ENCODE results near the gene UGT1A3. TPM values are rescaled to one million over a fixed set of nuclear protein-coding genes. Genes with fewer than 3 reads are reported as not detected.

The UGT1A3 gene
- total RNA-seq, 1 donor from 2014 or later: not detected

GRCh38 chr2:233761040-233761769 lies 32.4 kb downstream of the UGT1A3 start:
- no peak overlapping the region for H3K27ac Mint-ChIP-seq
- ATAC-seq (ENCODE audit: low read depth) (no peak), DNase-seq (no peak)
- ChIA-PET CTCF (no interaction called here), POLR2A (no interaction called here)
- intact Hi-C loops (cut with micrococcal nuclease): no loop called here
- H3K36me3 Mint-ChIP-seq (ENCODE audit: low read depth): no peaks in the 10 kb centered on the region
- TF ChIP-seq CTCF (IDR thresholded peaks at IDR 0.05): no peak
- no peak overlapping the region for H3K4me3 Mint-ChIP-seq
- H3K9me3 Mint-ChIP-seq: no peaks in the 10 kb centered on the region
- no peaks in the 10 kb centered on the region for H3K4me1 Mint-ChIP-seq
- peaks cover 18% of the 10 kb centered on the region for H3K27me3 Mint-ChIP-seq

GRCh38 chr2:233764264-233764663 lies 35.4 kb downstream of the UGT1A3 start:
- intact Hi-C loops (cut with micrococcal nuclease): no loop called here
- CTCF ChIA-PET: no interaction called here
- DNase-seq (no peak), ATAC-seq (ENCODE audit: low read depth) (no peak)
- TF ChIP-seq CTCF (IDR thresholded peaks at IDR 0.05): no peak
- Mint-ChIP-seq H3K27ac (no peak overlapping the region), H3K4me3 (no peak overlapping the region), H3K27me3 (peaks cover 18% of the 10 kb centered on the region), H3K36me3 (ENCODE audit: low read depth) (no peaks in the 10 kb centered on the region), H3K4me1 (no peaks in the 10 kb centered on the region), H3K9me3 (no peaks in the 10 kb centered on the region)
- POLR2A ChIA-PET: no interaction called here

GRCh38 chr2:233764761-233765160 lies 35.9 kb downstream of the UGT1A3 start:
- ATAC-seq (ENCODE audit: low read depth) (no peak), DNase-seq (no peak)
- CTCF ChIA-PET: no interaction called here
- no peak overlapping the region for H3K4me3 Mint-ChIP-seq
- H3K36me3 Mint-ChIP-seq (ENCODE audit: low read depth): no peaks in the 10 kb centered on the region
- H3K27me3 Mint-ChIP-seq: peaks cover 21% of the 10 kb centered on the region
- H3K9me3 Mint-ChIP-seq: no peaks in the 10 kb centered on the region
- H3K4me1 Mint-ChIP-seq: no peaks in the 10 kb centered on the region
- H3K27ac Mint-ChIP-seq: no peak overlapping the region
- intact Hi-C loops (cut with micrococcal nuclease): no loop called here
- POLR2A ChIA-PET: no interaction called here
- no peak for TF ChIP-seq CTCF (IDR thresholded peaks at IDR 0.05)

GRCh38 chr2:233766416-233766815 lies 37.6 kb downstream of the UGT1A3 start:
- Mint-ChIP-seq H3K9me3 (no peaks in the 10 kb centered on the region), H3K4me3 (no peak overlapping the region), H3K4me1 (no peaks in the 10 kb centered on the region), H3K27me3 (peaks cover 21% of the 10 kb centered on the region), H3K27ac (no peak overlapping the region), H3K36me3 (ENCODE audit: low read depth) (no peaks in the 10 kb centered on the region)
- TF ChIP-seq CTCF (IDR thresholded peaks at IDR 0.05): no peak
- no peak for ATAC-seq (ENCODE audit: low read depth)
- CTCF ChIA-PET: no interaction called here
- no peak for DNase-seq
- intact Hi-C loops (cut with micrococcal nuclease): no loop called here
- POLR2A ChIA-PET: no interaction called here

GRCh38 chr2:233768076-233768475 lies 39.2 kb downstream of the UGT1A3 start:
- Mint-ChIP-seq H3K27ac (no peak overlapping the region), H3K4me3 (no peak overlapping the region), H3K4me1 (no peaks in the 10 kb centered on the region), H3K9me3 (no peaks in the 10 kb centered on the region), H3K36me3 (ENCODE audit: low read depth) (no peaks in the 10 kb centered on the region), H3K27me3 (peaks cover 21% of the 10 kb centered on the region)
- CTCF ChIA-PET: no interaction called here
- POLR2A ChIA-PET: no interaction called here
- ATAC-seq (ENCODE audit: low read depth): no peak
- DNase-seq: no peak
- no peak for TF ChIP-seq CTCF (IDR thresholded peaks at IDR 0.05)
- intact Hi-C loops (cut with micrococcal nuclease): no loop called here

All from activated B cell treated with CpG ODN at 0.5 μM for 24 hours (primary cell).